ENCODE measurements around the gene C6orf136.
"Not testable (repeated sequence)": the region's sequence is repeated elsewhere in the genome, so short reads cannot be mapped to it uniquely, and the experiment has no call there.

C6orf136 gene

DNA sequence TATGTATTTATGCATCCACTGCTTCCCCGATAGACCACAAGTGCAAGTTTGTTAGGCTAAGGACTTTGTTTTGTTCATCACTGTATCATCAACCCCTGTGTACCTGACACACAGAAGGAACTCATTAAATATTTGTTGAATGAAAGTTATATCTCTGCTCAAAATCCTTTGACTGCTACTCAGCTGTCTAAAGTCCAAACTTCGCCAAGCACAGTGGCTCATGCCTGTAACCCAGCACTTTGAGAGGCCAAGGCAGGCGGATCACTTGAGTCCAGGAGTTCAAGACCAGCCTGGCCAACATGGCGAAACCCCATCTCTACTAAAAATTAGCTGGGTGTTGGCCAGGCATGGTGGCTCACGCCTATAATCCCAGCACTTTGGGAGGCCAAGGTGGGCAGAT lies 11.0 kb downstream of the C6orf136 start:
- DNase-seq (ENCODE audit: low spot score): not testable (repeated sequence)

- no peak for DNase-seq (ENCODE audit: low spot score)
Observed at GRCh38 chr6:30664994-30665767, 18.2 kb downstream of the C6orf136 start.

GRCh38 chr6:30666300-30666699 lies 19.4 kb downstream of the C6orf136 start:
- not testable (repeated sequence) for DNase-seq (ENCODE audit: low spot score)

DNA sequence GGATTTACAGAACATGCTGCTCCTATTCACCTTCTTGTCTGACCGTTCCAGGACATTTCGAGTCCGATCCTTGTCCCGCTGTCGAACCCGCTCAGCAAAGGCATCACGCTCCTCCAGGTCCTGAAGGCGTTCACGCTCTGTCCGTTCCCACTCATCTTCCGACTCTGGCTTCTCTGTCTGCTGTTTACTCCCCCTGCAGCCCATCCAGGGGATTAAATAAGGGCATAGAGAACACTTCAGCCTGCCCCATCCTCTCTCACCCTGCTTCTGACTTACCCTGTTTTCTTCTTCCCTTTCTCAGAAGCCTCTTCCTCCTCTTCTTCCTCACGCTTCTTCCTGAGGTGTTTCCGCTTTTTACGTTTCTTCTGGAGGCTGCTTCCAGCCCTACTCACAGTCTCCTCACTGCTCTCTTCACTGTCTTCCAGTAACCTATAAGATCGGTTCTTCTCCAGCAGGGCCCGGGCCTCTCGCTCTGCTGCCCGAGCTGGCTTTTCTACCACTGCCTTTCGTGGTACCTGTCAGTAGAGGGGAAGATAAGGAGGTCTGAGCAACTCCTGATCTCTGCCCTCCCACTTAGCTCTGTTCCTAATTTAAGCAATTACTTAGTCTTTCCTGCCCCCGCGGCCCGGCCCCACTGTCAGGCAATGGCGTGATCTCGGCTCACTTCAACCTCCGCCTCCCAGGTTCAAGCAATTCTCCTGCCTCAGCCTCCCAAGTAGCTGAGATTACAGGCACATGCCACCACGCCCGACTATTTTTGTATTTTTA lies 24.0 kb downstream of the C6orf136 start:
- no peak for DNase-seq (ENCODE audit: low spot score)

DNA sequence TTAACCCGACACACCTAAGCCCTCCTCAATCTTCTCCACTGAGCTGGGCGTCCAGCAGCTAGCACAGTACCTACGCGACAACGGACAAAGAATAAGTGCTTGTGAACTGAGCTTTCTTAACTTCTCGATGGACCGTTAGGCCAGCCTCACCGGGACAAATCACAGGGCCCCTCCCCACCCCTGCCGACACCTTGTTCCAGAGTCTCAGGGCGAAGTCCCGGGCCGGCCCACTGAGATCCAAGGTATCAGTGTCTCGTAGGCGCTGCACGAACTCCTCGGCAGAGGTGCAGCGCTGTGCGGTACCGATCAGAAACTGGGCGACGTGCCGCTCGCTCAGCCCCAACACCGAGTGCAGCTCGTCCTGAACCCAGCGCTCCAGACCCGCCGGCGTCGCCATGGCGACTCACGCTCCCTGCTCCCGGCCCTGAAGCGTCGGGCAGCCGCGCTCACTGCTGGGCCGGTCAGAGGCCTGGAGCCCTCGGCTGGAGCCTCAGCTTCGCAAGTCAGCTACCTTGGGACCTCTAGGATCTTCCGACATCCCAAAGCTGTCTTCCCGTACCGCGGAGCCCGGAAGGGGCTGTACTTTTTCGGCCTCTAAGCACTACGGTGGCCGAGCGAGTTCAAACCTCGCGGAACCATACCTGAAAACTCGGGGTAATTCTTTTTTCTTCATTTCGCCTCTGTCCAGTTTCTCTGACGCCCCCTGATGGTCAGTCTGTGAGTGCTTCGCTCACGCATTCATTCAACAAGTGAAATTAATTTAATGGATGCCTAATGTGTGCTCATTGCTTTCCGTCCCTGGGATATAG lies 25.7 kb downstream of the C6orf136 start, which contains the start of gene DHX16:
TSS of gene DHX16 (minus strand) at position 562 of the 809 bp plus-strand sequence. CDS start at position 397, 165 bp downstream.
- peak; percentile 86 for DNase-seq (ENCODE audit: low spot score)

DNA sequence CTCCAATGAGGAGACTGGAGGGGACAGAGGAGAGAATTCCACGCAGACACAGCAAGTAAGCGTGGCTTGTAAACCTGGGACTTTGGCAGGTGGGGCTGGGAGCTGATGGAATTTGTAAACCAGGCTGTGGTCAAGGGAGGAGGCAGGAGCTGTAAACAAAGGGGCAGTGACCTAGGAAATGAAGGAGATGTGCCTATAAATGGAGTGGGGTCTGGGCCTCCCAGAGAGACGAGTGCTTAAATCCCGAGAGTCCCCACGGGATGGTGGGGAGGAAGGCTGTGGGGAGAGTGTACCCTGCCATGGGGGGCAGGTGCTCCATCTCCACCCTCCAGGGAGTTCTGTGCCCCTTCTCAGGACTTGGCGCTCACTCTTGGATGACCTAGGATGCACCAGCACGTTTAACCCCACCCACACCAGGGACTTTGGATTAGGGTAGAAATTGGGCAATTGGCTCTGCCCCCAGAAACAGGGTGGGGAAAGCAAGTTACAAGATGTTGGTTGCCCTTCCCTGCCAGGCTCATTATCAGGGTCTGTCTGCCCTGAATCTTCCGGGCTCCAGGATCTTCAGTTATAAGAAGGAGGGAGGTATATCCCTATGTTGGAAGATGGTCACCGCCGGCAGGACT lies 29.8 kb downstream of the C6orf136 start:
- DNase-seq (ENCODE audit: low spot score): no peak

DNA sequence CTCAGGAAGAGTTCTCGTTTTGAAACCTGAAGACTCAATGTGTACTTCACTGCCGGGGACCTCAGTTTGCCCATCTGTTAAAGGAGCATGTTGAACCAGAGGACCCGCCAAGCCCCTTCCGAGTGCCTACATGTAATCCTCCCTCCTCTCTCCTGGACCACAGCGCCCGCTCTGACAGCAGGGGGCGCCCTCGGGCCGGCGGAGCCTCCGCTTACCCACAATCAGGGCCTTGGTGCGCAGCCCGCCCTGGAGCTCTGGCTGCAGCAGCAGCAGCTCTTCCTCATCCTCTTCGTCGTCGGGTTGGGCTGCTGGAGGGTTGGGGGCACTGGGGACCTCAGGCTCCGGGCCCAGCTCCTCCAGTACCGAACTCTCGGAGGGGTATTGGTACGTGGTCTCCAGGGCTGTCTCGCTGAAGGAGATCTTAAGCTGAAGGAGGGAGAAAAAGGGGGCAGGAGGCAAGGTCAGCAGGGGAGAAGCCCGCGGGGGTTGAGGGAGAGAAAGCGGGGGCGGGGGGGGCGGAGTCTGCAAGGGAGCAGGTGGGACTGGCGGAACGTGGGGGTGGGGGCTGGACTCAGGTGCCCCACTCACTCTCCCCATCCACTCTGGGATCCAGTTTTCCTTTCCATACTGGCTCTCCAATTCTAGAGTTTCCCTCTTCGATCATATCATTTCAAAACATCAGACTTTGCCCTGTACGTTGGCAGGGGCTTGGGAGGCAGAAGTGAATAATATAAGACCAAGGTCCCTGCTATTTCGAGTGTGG lies 32.2 kb downstream of the C6orf136 start:
- peak; percentile 74 for DNase-seq (ENCODE audit: low spot score)

DNA sequence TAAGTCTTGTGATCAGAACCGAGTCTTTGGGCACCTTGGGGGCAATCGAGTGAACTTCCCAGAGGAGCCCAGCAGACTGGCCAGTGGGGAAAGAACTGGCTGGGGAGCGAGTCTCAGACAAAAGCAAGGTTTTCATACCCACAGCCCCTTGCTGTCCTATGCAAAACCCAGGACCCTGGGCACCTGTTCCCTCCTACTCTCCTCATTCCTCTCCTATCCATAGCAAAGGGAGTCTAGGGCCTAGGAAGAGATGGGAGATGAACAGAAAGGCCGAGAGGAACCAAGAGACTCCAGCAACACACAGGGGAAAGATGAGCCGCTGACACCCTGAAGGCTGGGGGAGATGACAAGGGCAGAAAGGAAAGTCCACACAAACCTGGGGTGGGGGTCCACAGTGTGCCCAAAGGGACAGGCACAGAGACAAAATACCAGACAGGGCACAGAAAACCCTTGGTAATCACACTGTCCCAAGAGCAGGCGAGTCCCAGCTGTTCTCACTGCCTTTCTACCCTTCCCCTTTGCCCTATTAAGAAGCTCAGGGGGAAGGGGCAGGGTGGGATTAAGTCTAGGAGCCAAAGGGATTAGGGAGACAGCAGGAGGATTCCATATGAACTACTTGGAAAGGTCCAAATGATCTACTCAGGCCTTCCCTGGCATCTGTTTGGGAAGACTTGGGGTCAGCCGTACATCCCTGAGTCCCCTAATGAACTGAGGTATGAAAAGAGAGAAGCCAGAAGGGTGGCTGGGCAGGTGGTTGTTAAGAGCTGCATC lies 33.0 kb downstream of the C6orf136 start:
- DNase-seq (ENCODE audit: low spot score): no peak

DNA sequence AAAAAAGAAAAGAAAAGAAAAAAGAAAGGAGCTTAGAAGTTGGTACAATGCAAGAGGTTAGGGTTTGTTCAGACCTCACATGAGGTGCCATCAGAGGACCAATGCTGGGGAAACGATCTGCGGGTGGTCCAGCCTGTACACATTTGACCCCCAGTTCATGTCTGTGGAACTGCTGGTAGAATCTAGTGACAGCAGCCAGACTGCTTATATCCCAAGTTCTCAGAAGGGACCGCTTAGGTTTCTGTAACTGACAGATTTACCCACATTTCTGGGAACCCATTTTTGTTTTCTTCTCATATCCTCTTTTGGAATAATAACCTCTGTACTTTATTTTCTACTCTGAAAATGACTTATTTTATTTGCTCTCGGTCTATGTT lies 34.8 kb downstream of the C6orf136 start:
- no peak for DNase-seq (ENCODE audit: low spot score)

DNA sequence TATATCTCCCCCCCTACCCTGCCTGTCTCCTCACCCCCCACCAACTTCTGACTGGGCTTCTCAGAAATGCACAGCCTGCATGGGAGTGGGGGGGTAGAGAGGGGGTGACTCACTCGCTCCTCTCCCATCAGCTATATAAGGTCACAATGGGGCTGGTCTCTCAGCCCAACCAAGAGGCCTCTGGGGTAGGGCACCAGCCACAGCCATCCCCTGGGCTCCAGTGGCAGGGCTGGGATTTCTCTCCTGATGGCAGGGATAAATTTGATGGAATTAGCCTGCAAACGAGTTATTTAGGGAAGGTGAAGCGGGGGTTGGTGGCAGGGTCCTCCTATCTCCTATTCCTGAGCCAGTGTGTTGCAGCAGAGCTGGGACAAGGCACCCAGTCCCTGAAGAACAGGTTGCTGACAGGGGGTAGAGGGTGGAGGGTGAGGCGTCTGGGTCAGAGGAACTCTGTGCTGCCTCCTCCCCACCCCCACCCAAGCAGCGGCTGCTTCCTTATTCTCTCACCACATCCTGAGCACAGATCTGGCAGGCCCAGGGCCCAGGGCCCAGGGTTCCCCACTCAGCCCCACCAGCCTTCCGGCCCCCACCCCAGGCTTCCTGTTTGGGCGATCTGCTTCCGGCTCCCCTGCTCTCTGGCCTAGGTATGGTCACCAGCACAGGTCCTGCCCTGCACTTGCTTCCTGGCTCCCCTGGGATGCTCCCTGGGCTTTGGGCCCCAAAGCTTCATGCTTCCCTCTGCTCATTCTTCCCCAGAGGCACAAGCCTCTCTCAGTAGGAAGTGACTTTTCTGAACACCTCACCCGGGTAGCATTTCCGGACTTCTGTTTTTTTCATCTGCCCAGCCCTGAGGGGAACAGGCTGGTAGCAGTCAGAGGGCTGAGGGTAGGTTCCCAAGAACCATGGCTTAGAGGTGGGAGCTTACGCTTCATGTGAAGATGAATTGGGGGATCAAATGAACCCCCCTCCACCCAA lies 35.5 kb downstream of the C6orf136 start:
- DNase-seq (ENCODE audit: low spot score): peak; percentile 70

DNA sequence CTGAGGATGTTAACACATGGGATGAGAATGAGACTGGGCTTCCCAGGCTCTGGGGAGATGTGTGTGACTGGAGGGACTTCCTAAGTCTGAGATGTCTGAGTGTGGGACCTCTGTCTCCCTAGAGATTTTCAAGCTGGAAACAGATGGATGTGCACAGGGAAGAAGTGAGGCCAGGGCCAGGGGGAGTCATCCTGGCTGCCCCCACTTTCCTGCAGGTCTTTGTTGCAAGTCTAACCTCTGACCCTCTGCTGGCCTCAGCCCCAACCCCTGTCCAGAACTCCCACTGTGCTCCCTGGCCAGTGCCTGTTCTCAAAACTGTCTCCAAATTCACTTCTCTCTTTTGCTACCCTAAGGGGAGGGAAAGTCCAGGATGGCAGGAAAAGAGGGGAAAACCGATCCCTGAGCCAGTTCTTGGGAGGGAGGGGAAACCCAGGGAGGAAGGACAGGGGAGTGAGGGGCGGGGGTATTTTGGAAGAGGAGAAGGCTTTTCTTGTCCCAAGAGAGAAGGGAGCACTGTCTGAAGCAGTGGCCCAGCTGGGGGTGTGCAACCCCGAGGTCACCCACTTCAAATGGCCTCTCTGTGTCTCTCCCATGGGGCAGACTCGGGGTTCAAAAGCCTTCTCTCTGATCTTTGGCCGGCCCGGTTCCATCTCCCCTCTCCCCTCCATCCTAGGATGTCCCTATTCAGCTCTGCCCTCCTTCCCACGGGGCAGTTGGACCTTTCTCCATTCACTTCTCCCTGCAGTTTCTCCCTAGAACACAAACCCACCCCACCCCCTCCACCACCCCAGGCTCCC lies 36.4 kb downstream of the C6orf136 start:
- DNase-seq (ENCODE audit: low spot score): no peak

DNA sequence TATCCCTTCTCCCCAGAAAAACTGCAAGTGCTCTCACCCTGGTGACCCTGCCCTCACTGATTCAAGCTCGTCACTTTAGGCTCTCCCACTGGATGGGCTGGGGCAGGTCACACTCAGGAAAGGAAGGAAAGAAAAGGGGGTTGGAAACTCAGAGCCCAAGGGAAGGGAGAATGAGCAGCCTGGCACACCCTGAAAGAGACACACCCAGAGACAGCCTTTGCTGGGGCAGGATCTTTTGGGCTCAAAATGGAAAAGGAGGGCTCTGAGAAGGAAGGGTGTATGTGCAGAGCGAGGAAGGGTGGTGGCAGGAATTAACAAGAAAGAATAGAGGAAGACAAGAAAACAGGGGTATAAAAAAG lies 37.0 kb downstream of the C6orf136 start:
- DNase-seq (ENCODE audit: low spot score): no peak

- DNase-seq (ENCODE audit: low spot score): no peak
Observed at GRCh38 chr6:30684386-30685156, 37.6 kb downstream of the C6orf136 start.

DNA sequence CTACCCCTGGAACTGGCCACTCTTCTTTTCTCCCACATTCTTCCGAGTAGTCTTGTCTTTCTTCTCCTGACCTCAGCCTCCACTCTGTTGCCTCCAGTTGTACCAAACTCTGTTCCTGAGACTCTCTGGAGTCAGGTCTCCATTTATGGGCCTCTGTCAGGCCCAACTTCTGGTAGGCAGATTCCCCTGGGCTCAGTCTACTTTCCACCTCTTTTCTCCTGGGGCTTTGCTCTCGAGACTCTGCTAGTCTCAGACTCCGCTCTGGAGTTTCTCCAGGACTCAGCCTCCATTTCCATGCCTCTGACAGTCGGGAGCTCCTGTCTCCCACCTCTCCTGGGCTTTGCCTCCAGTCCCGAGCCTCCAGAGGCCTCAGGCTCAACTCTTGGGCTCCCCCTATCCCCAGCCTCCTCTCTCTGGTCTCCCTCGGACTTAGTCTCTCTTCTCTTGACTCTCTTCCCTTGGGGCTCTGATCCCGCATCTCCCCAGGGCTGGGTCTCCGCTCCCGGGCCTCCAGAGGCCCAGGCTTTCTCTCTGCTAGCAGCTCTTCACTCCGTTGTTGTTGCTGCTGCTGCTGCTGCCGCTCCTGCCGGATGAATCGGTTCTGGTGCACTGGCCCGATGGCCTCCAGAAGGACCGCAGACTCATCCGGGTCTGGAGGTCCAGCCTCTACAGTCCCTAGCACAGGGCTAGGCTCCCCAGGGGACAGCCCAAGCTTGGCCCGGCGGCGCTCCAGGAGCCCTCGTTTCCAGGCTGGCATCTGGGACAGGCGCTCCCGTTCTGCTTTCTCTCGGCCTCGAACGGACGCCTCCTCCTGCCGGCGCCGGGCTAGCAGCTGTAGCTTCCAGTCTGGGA lies 38.5 kb downstream of the C6orf136 start:
- no peak for DNase-seq (ENCODE audit: low spot score)

- peak; percentile 53 for DNase-seq (ENCODE audit: low spot score)
Observed at GRCh38 chr6:30686009-30686907, 39.3 kb downstream of the C6orf136 start, which contains the start of gene PPP1R18. PPP1R18 (minus strand) TSS chr6:30686645; CDS start chr6:30686018, 627 bp downstream.
